CD8-positive, alpha-beta memory T cell (primary cell): ENCODE data around the gene AIFM2. TPM values are rescaled to one million over a fixed set of nuclear protein-coding genes. Genes with fewer than 3 reads are reported as not detected.
A peak's percentile ranks its signal among the peaks of the same experiment; 100 is the strongest.
"Not testable (repeated sequence)": the region's sequence is repeated elsewhere in the genome, so short reads cannot be mapped to it uniquely, and the experiment has no call there.

ENCODE experiments used
- CTCF ChIA-PET: fragments of 350-600 bp; sonication (Branson Sonifier 250); formaldehyde crosslinking; loops from one replicate; lab custom pipeline; 2021; ENCODE audit warnings: antibody characterized with exemption; lab: Charles Lee
- POLR2A ChIA-PET: fragments of 350-600 bp; sonication (Branson Sonifier 250); formaldehyde crosslinking; loops from one replicate; lab custom pipeline; 2021; ENCODE audit warnings: antibody characterized with exemption; lab: Charles Lee
- DNase-seq, 5 donors: peaks; one replicate each; pipeline versions ENCODE4 v3.0.0 to v3.0.0-alpha.2; 2020 to 2022; ENCODE audit warnings: mixed read lengths in 1 of 5
- H3K27ac ChIP-seq: one replicate; pipeline ENCODE4 v1.7.0; 2013; ENCODE audit warnings: low read depth, mild to moderate bottlenecking, low read length, moderate library complexity
- H3K27me3 ChIP-seq: 2 replicates; pipeline ENCODE4 v1.7.0; 2013; ENCODE audit warnings: low read length, mild to moderate bottlenecking; ENCODE audit not compliant: insufficient read depth, poor library complexity, severe bottlenecking
- H3K36me3 ChIP-seq: 2 replicates; pipeline ENCODE4 v1.7.0; 2013; ENCODE audit warnings: mild to moderate bottlenecking, low read length, moderate library complexity; ENCODE audit not compliant: insufficient read depth
- H3K4me1 ChIP-seq: 2 replicates; pipeline ENCODE4 v1.7.0; 2013; ENCODE audit warnings: mild to moderate bottlenecking, low read length, moderate library complexity; ENCODE audit not compliant: insufficient read depth
- H3K4me3 ChIP-seq: 2 replicates; pipeline ENCODE4 v1.7.0; 2013; ENCODE audit warnings: mild to moderate bottlenecking, low read length
- H3K9me3 ChIP-seq: 2 replicates; pipeline ENCODE4 v1.7.0; 2013; ENCODE audit warnings: mild to moderate bottlenecking, low read length
- H3K27ac Mint-ChIP-seq, 8 donors: one replicate each; pipeline ENCODE4 v1.8.0; 2020 to 2021; ENCODE audit warnings: mixed read lengths in 8 of 8, mild to moderate bottlenecking in 6 of 8, inconsistent platforms in 3 of 8, moderate library complexity in 3 of 8
- H3K27me3 Mint-ChIP-seq, 2 donors: one replicate each; pipeline ENCODE4 v1.8.0; 2020 to 2021; ENCODE audit warnings: mixed read lengths in 2 of 2, mild to moderate bottlenecking in 1 of 2, moderate library complexity in 1 of 2
- H3K36me3 Mint-ChIP-seq, 3 donors: one replicate each; pipeline ENCODE4 v1.8.0; 2020 to 2021; ENCODE audit warnings: mixed read lengths in 3 of 3, inconsistent platforms in 1 of 3, mild to moderate bottlenecking in 1 of 3
- H3K4me1 Mint-ChIP-seq, 3 donors: one replicate each; pipeline ENCODE4 v1.8.0; 2020 to 2021; ENCODE audit warnings: mixed read lengths in 3 of 3, inconsistent platforms in 1 of 3, mild to moderate bottlenecking in 1 of 3
- H3K4me3 Mint-ChIP-seq, 7 donors: one replicate each; pipeline ENCODE4 v1.8.0; 2020 to 2021; ENCODE audit warnings: mixed read lengths in 7 of 7, mild to moderate bottlenecking in 6 of 7, moderate library complexity in 4 of 7, inconsistent platforms in 2 of 7
- H3K9me3 Mint-ChIP-seq, 5 donors: one replicate each; pipeline ENCODE4 v1.8.0; 2020 to 2022; ENCODE audit warnings: mixed read lengths in 5 of 5, mild to moderate bottlenecking in 3 of 5, moderate library complexity in 2 of 5, inconsistent platforms in 1 of 5
- polyA plus RNA-seq: library from polyadenylated mRNA; unstranded; fragments of 300-500 nt; fragmentation: Illumina TruSeq; gene quantifications from one replicate; pipeline ENCODE4 v1.2.3, GENCODE V29; 2021
- total RNA-seq, 2 experiments: library from RNA; stranded (reverse); gene quantifications; one replicate each; pipeline ENCODE4 v1.2.3, GENCODE V29; 2021

AIFM2 gene
- total and polyA plus RNA-seq, 3 experiments from 2014 or later = 3.5 to 17.9 (median 17.6) TPM

GRCh38 chr10:70162151-70162891 lies 29.7 kb upstream of the AIFM2 start:
- Histone ChIP-seq H3K36me3 (peaks cover 39% of the 10 kb centered on the region), H3K4me1 (peaks cover 63% of the 10 kb centered on the region), H3K4me3 (no peak overlapping the region), H3K27me3 (no peaks in the 10 kb centered on the region), H3K9me3 (no peaks in the 10 kb centered on the region), H3K27ac (no peak overlapping the region)
- Mint-ChIP-seq H3K9me3 (no peaks in the 10 kb centered on the region), H3K36me3 (peaks cover 7 to 71% (median 12%) of the 10 kb centered on the region in 3 donors), H3K27me3 (no peaks in the 10 kb centered on the region), H3K4me3 (peak overlapping the region; percentile 57 to 79 (median 69)), H3K4me1 (peaks cover 67 to 90% (median 85%) of the 10 kb centered on the region in 3 donors), H3K27ac (peak overlapping the region; percentile 55 to 93 (median 80))
- no peak for DNase-seq
- CTCF ChIA-PET = interaction anchor here (3.3 kb wide), 1 partner anchor 17 kb away, joined by 21 read pairs; the partner anchor contains the start of gene TYSND1
- POLR2A ChIA-PET = interaction anchor here (1.1 kb wide), 1 partner anchor 13 kb away, joined by 4 read pairs; no protein-coding TSS in a partner anchor

- Mint-ChIP-seq H3K4me3 (peak overlapping the region in 1 of 7 donors; percentile 17), H3K9me3 (no peaks in the 10 kb centered on the region), H3K36me3 (peaks cover 7 to 75% (median 17%) of the 10 kb centered on the region in 3 donors), H3K27ac (peak overlapping the region in 6 of 8 donors; percentile 17 to 81 (median 52)), H3K4me1 (peaks cover 59 to 84% (median 75%) of the 10 kb centered on the region in 3 donors), H3K27me3 (no peaks in the 10 kb centered on the region)
- Histone ChIP-seq H3K4me1 (peaks cover 50% of the 10 kb centered on the region), H3K27ac (no peak overlapping the region), H3K36me3 (peaks cover 45% of the 10 kb centered on the region), H3K9me3 (no peaks in the 10 kb centered on the region), H3K27me3 (no peaks in the 10 kb centered on the region), H3K4me3 (no peak overlapping the region)
- ChIA-PET POLR2A (interaction anchor here (1.0 kb wide), 1 partner anchor 10 kb away, joined by 12 read pairs; the partner anchor contains the start of gene SAR1A), CTCF (interaction anchor here (3.3 kb wide), 1 partner anchor 15 kb away, joined by 21 read pairs; the partner anchor contains the start of gene TYSND1)
- DNase-seq = no peak
These were observed 28.2 kb upstream of the AIFM2 start for GRCh38 chr10:70160798-70161197.

- not testable (repeated sequence) for H3K27me3 ChIP-seq, H3K9me3 Mint-ChIP-seq
These were observed 26.7 kb upstream of the AIFM2 start for GRCh38 chr10:70159366-70159765.

GRCh38 chr10:70158113-70158512 lies 25.5 kb upstream of the AIFM2 start:
- Histone ChIP-seq H3K9me3 (no peaks in the 10 kb centered on the region), H3K27me3 (no peaks in the 10 kb centered on the region), H3K27ac (no peak overlapping the region), H3K4me3 (no peak overlapping the region), H3K36me3 (peaks cover 65% of the 10 kb centered on the region), H3K4me1 (peaks cover 23% of the 10 kb centered on the region)
- ChIA-PET POLR2A (interaction anchor here (0.7 kb wide), 1 partner anchor 11 kb away, joined by 4 read pairs; the partner anchor contains the start of gene TYSND1), CTCF (interaction anchor here (1.2 to 4.3 kb wide), 3 partner anchors 11 to 207 kb away, joined by 3 to 29 read pairs (median 5); partner anchors contain the start of gene TYSND1)
- Mint-ChIP-seq H3K4me3 (no peak overlapping the region), H3K36me3 (peaks cover 11 to 86% (median 26%) of the 10 kb centered on the region in 3 donors), H3K27me3 (no peaks in the 10 kb centered on the region), H3K4me1 (peaks cover 54 to 78% (median 58%) of the 10 kb centered on the region in 3 donors), H3K27ac (no peak overlapping the region), H3K9me3 (no peaks in the 10 kb centered on the region)
- no peak for DNase-seq

More at GRCh38 chr10:70159366-70159765, 26.7 kb upstream of the AIFM2 start:
- Histone ChIP-seq H3K4me1 (peaks cover 36% of the 10 kb centered on the region), H3K36me3 (peaks cover 53% of the 10 kb centered on the region)
- CTCF ChIA-PET, H3K9me3 ChIP-seq, H3K4me3 ChIP-seq, H3K27ac ChIP-seq, H3K27me3 Mint-ChIP-seq, DNase-seq, H3K27ac Mint-ChIP-seq, H3K4me3 Mint-ChIP-seq: not testable (repeated sequence)
- POLR2A ChIA-PET = interaction anchor here (1.2 to 1.3 kb wide), 2 partner anchors 11 to 13 kb away, joined by 3 to 5 read pairs; partner anchors contain the start of genes SAR1A and TYSND1
- H3K4me1 Mint-ChIP-seq = peaks cover 60 to 83% (median 70%) of the 10 kb centered on the region in 3 donors
- H3K36me3 Mint-ChIP-seq = peaks cover 5 to 79% (median 22%) of the 10 kb centered on the region in 3 donors

- DNase-seq = no peak
- Mint-ChIP-seq H3K27ac (peak overlapping the region in 1 of 8 donors; percentile 81), H3K9me3 (no peaks in the 10 kb centered on the region), H3K36me3 (peaks cover 15 to 92% (median 32%) of the 10 kb centered on the region in 3 donors), H3K27me3 (no peaks in the 10 kb centered on the region), H3K4me3 (peak overlapping the region in 1 of 7 donors; percentile 48), H3K4me1 (peaks cover 30 to 64% (median 40%) of the 10 kb centered on the region in 3 donors)
- H3K4me3 ChIP-seq = no peak overlapping the region
- ChIA-PET CTCF (interaction anchor here (1.4 to 4.3 kb wide), 2 partner anchors 8 to 16 kb away, joined by 3 to 29 read pairs; partner anchors contain the start of gene TYSND1), POLR2A (no interaction called here)
- no peaks in the 10 kb centered on the region for H3K9me3 ChIP-seq
- H3K27ac ChIP-seq = no peak overlapping the region
- H3K27me3 ChIP-seq = no peaks in the 10 kb centered on the region
- H3K4me1 ChIP-seq = no peaks in the 10 kb centered on the region
- H3K36me3 ChIP-seq = peaks cover 83% of the 10 kb centered on the region
These were observed 22.7 kb upstream of the AIFM2 start for GRCh38 chr10:70155255-70155838.

GRCh38 chr10:70148516-70148915 lies 15.9 kb upstream of the AIFM2 start:
- Histone ChIP-seq H3K4me3 (no peak overlapping the region), H3K4me1 (peaks cover 27% of the 10 kb centered on the region), H3K9me3 (no peaks in the 10 kb centered on the region), H3K27me3 (no peaks in the 10 kb centered on the region), H3K36me3 (peaks cover 38% of the 10 kb centered on the region), H3K27ac (no peak overlapping the region)
- DNase-seq = no peak
- Mint-ChIP-seq H3K4me3 (peak overlapping the region in 1 of 7 donors; percentile 48), H3K27ac (peak overlapping the region in 1 of 8 donors; percentile 77), H3K9me3 (no peaks in the 10 kb centered on the region), H3K27me3 (no peaks in the 10 kb centered on the region), H3K4me1 (peaks cover 24 to 56% (median 37%) of the 10 kb centered on the region in 3 donors), H3K36me3 (peaks cover 8 to 56% (median 9%) of the 10 kb centered on the region in 3 donors)
- ChIA-PET CTCF (no interaction called here), POLR2A (no interaction called here)

- CTCF ChIA-PET = interaction anchor here (0.7 to 5.6 kb wide), 33 partner anchors 10 to 217 kb away, joined by 3 to 58 read pairs (median 8); partner anchors contain the start of genes PPA1 and SAR1A
These were observed 14.6 kb upstream of the AIFM2 start for GRCh38 chr10:70147259-70147625.

More at GRCh38 chr10:70147259-70147625, 14.6 kb upstream of the AIFM2 start:
- H3K27me3 Mint-ChIP-seq = no peaks in the 10 kb centered on the region
- POLR2A ChIA-PET = interaction anchor here (1.2 to 2.6 kb wide), 6 partner anchors 10 to 217 kb away, joined by 3 to 59 read pairs (median 8); partner anchors contain the start of genes PPA1 and SAR1A
- peak overlapping the region; percentile 90 to 99 (median 95) for H3K27ac Mint-ChIP-seq
- H3K4me3 ChIP-seq = no peak overlapping the region
- H3K9me3 ChIP-seq = no peaks in the 10 kb centered on the region
- no peak for DNase-seq
- peaks cover 30% of the 10 kb centered on the region for H3K4me1 ChIP-seq
- H3K4me1 Mint-ChIP-seq = peaks cover 31 to 60% (median 37%) of the 10 kb centered on the region in 3 donors
- peaks cover 3 to 49% (median 7%) of the 10 kb centered on the region in 3 donors for H3K36me3 Mint-ChIP-seq
- H3K36me3 ChIP-seq = peaks cover 26% of the 10 kb centered on the region
- no peaks in the 10 kb centered on the region for H3K27me3 ChIP-seq
- no peak overlapping the region for H3K27ac ChIP-seq
- no peaks in the 10 kb centered on the region for H3K9me3 Mint-ChIP-seq
- H3K4me3 Mint-ChIP-seq = peak overlapping the region; percentile 84 to 93 (median 90)
